DOHH2 (cell line): Measurements from ENCODE around the gene HELT.

ENCODE experiments used
- H3F3A ChIP-seq: fragments of 200-600 bp; sonication (generic), shearing (Covaris generic); 2 replicates; pipeline ENCODE4 v1.6.0; 2016; ENCODE audit warnings: antibody characterized with exemption, mild to moderate bottlenecking; ENCODE audit not compliant: control insufficient read depth, insufficient read depth
- H3K27ac ChIP-seq: fragments of 200-600 bp; sonication (generic); 2 replicates; pipeline ENCODE4 v1.5.1; 2014; ENCODE audit warnings: low read depth, mild to moderate bottlenecking, low read length, moderate library complexity
- H3K27me3 ChIP-seq: fragments of 200-600 bp; sonication (generic); 2 replicates; pipeline ENCODE4 v1.6.1; 2014; ENCODE audit warnings: mild to moderate bottlenecking, low read length, mixed read lengths; ENCODE audit not compliant: control insufficient read depth
- H3K36me3 ChIP-seq: fragments of 200-600 bp; sonication (generic); 2 replicates; pipeline ENCODE4 v1.6.1; 2014; ENCODE audit warnings: mild to moderate bottlenecking, low read length, moderate library complexity, mixed read lengths; ENCODE audit not compliant: control insufficient read depth
- H3K4me1 ChIP-seq: fragments of 200-600 bp; sonication (generic); 2 replicates; pipeline ENCODE4 v1.6.1; 2014; ENCODE audit warnings: mild to moderate bottlenecking, low read length, mixed read lengths; ENCODE audit not compliant: control insufficient read depth
- H3K4me2 ChIP-seq: fragments of 200-600 bp; sonication (generic); 2 replicates; pipeline ENCODE4 v1.6.0; 2014; ENCODE audit warnings: mild to moderate bottlenecking, low read length, moderate library complexity
- H3K4me3 ChIP-seq: fragments of 200-600 bp; sonication (generic); 2 replicates; pipeline ENCODE4 v1.5.1; 2014; ENCODE audit warnings: mild to moderate bottlenecking, low read length, mixed read lengths
- H3K79me2 ChIP-seq: fragments of 200-600 bp; sonication (generic); 2 replicates; pipeline ENCODE4 v1.6.1; 2014; ENCODE audit warnings: mild to moderate bottlenecking, low read length, mixed read lengths; ENCODE audit not compliant: control insufficient read depth
- H3K9me2 ChIP-seq: fragments of 200-600 bp; sonication (generic); replicated peaks from 2 replicates; pipeline ENCODE4 v1.6.1; 2014; ENCODE audit warnings: mild to moderate bottlenecking, low read length, mixed read lengths; ENCODE audit not compliant: control insufficient read depth
- H3K9me3 ChIP-seq: fragments of 200-600 bp; sonication (generic); 2 replicates; pipeline ENCODE4 v1.6.1; 2014; ENCODE audit warnings: antibody characterized with exemption, low read length, mixed read lengths; ENCODE audit not compliant: control insufficient read depth, insufficient read depth
- H4K20me1 ChIP-seq: fragments of 200-600 bp; sonication (generic); 2 replicates; pipeline ENCODE4 v1.6.0; 2014; ENCODE audit warnings: low read depth, mild to moderate bottlenecking, antibody characterized with exemption, low read length, moderate library complexity; ENCODE audit not compliant: control insufficient read depth, insufficient read depth
- CTCF ChIP-seq: fragments of 200-600 bp; sonication (generic); IDR thresholded peaks from one replicate; pipeline ENCODE4 v1.5.1; 2014; ENCODE audit warnings: antibody characterized with exemption, mild to moderate bottlenecking, low read depth, low read length; ENCODE audit not compliant: poor library complexity, severe bottlenecking
- EZH2phosphoT487 ChIP-seq: fragments of 200-600 bp; sonication (generic); IDR thresholded peaks from 2 replicates; pipeline ENCODE4 v1.6.1; 2017; ENCODE audit warnings: borderline replicate concordance, mild to moderate bottlenecking, antibody characterized with exemption, low read length, moderate library complexity, mixed read lengths

HELT gene

DNA sequence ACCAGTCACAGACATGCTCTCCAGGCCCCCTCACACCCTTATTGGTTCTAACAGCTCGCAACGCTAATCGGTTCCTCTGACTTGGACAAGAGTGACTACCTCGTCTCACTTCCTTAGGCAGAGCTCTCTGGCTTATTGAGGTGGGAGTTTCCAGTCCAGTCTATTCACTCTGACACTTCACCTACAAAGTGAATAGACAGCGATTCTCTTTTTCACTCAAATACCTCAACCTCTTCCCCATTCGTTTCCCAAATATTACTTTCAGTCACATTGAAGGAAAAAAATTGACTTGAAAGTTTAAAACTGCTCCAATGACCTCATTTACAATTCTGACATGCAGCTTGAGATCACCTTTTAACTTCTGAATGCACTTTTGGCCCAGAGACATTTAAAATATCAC lies 17.7 kb downstream of the HELT start:
- Histone ChIP-seq H3K27me3 (peaks cover 8% of the 10 kb centered on the region), H3K27ac (no peak overlapping the region), H3K4me3 (no peak overlapping the region), H3K9me3 (no peaks in the 10 kb centered on the region), H3K4me2 (no peak overlapping the region), H3K9me2 (no peaks in the 10 kb centered on the region), H3F3A (no peaks in the 10 kb centered on the region), H3K4me1 (0 out of 2 replicates have a peak, but pooled peaks cover 3% of the 10 kb centered on the region), H3K79me2 (no peaks in the 10 kb centered on the region), H3K36me3 (no peaks in the 10 kb centered on the region), H4K20me1 (no peaks in the 10 kb centered on the region)
- TF ChIP-seq EZH2phosphoT487 (no peak), CTCF (no peak)

- Histone ChIP-seq H3K4me1 (0 out of 2 replicates have a peak, but pooled peaks cover 3% of the 10 kb centered on the region), H3F3A (no peaks in the 10 kb centered on the region), H4K20me1 (no peaks in the 10 kb centered on the region), H3K27ac (no peak overlapping the region), H3K9me2 (no peaks in the 10 kb centered on the region), H3K9me3 (no peaks in the 10 kb centered on the region), H3K4me3 (no peak overlapping the region), H3K36me3 (no peaks in the 10 kb centered on the region), H3K4me2 (no peak overlapping the region), H3K27me3 (peaks cover 8% of the 10 kb centered on the region), H3K79me2 (no peaks in the 10 kb centered on the region)
- TF ChIP-seq CTCF (no peak), EZH2phosphoT487 (no peak)
These were observed 18.6 kb downstream of the HELT start for GRCh38 chr4:185036842-185037241.

- no peaks in the 10 kb centered on the region for H3K36me3 ChIP-seq
- H3K4me2 ChIP-seq = peak overlapping the region; percentile 45
- H4K20me1 ChIP-seq = no peaks in the 10 kb centered on the region
- no peak overlapping the region for H3K4me3 ChIP-seq
- H3K9me2 ChIP-seq = no peaks in the 10 kb centered on the region
- H3K79me2 ChIP-seq = no peaks in the 10 kb centered on the region
- no peaks in the 10 kb centered on the region for H3F3A ChIP-seq
- H3K27me3 ChIP-seq = peaks cover 4% of the 10 kb centered on the region; the same call in 1 of the 2 replicates
- 0 out of 2 replicates have a peak, but pooled peaks cover 3% of the 10 kb centered on the region for H3K4me1 ChIP-seq
- TF ChIP-seq EZH2phosphoT487 = no peak
- TF ChIP-seq CTCF = peak; percentile 82
- H3K9me3 ChIP-seq = no peaks in the 10 kb centered on the region
- no peak overlapping the region for H3K27ac ChIP-seq
These were observed 21.4 kb downstream of the HELT start for GRCh38 chr4:185039508-185040273.
